ENCODE measurements around the gene DTYMK.
A peak's percentile ranks its signal among the peaks of the same experiment; 100 is the strongest.

The DTYMK gene
- 6.5 to 12.0 reads per million in 2 donors for total RNA-seq

DNA sequence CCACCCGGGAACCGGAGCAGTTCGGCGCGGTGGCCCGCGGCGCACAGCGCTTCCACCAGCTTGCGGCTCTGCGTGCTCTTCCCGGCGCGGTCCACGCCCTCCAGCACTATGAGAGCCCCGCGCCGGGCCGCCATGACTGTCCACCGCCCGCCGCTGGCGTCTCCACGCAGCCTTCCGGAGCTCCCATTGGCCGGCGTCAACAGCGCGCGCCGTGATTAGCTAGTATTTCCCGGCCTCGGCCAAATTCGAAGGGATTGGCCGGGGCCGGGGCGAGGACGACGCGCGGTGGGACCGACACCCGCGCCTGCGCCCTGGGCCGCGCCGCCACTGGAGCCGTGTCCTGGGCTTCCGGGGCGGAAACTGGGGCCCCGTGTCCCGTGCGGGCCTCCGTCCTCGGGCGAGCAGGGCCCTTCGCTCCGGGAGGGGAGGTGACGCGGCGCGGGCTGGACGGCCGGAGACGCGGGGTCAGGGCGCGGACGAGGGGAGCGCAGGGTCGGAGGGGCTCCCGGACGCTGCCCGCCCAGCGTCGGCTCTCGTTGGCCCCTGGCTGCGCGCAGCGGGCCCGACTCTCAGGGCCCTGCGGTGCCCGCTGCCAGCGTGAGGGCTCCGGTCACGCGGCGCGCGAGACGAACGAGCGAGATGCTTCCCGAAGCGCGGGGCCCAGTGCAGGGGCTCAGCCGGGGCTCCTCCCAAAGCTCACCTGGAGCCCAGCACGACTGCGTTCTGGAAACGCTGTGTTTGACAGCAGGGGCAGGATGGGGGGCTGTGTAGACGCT lies at the start of gene DTYMK:
Gene DTYMK, minus strand, starts transcription at position 166 of the 776 bp plus-strand sequence. Its CDS starts 32 bp downstream, at position 134.
- peak; percentile 93 for DNase-seq

DNA sequence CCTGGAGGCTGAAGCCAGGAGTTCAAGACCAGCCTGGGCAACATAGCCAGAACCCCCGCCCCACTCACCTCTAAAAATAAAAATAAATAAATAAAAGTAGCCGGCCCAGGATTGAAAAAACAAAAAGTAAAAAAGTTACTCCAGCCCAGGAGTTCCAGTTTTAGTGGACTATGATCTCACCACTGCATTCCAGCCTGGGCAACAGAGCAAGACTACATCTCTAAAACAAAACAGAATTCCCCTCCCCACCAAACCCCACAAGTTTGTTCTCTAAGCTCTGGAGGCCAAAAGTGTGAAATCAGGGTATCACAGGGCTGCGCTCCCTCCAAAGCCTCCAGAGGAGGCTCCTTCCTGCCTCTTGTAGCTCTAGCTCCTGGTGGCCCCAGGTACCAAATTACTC lies 49.5 kb upstream of the DTYMK start:
- DNase-seq, result no peak

DNA sequence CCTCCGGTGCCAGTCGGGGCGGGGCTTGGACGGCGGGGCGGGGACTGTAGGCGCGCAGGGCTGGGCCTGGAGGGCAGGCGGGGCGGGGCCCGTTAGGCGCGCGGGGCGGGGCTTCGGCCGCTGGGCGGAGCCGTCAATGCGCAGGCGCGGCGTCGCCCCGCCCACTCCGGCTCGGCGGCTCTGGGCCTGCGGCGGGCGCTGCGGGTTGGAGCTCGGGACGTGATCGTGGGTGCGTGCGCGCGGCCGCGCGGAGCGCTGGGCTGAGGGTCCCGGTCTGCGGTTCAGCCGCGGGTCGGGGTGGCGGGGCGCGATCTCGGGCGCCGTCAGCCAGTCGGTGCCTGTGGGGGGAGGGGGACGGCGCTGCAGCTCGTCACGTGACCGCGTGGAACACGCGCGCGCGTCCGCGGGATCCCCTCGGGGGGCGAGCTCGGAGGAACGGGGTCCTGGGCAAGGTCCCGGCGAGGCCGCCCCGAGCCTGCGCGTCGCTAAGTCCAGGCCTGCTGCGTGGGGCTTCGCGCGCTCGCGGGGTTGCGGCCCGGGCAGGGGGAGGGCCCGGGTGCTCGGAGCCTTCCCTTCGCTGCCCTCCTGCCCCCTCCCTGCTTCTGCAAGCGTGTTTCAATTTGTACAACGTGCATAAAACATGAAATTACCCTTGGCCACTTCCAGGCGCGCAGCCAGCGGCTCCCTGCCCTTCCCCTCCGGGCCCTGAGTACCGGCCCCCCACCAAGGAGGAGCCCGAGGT lies 48.0 kb upstream of the DTYMK start, which contains the start of gene D2HGDH:
Gene D2HGDH, plus strand, starts transcription at position 164 of the 742 bp plus-strand sequence. CDS start 595 bp downstream, outside the sequence.
- DNase-seq, result peak; percentile 96

- no peak for DNase-seq
Observed at GRCh38 chr2:241734208-241734466, 47.5 kb upstream of the DTYMK start.

DNA sequence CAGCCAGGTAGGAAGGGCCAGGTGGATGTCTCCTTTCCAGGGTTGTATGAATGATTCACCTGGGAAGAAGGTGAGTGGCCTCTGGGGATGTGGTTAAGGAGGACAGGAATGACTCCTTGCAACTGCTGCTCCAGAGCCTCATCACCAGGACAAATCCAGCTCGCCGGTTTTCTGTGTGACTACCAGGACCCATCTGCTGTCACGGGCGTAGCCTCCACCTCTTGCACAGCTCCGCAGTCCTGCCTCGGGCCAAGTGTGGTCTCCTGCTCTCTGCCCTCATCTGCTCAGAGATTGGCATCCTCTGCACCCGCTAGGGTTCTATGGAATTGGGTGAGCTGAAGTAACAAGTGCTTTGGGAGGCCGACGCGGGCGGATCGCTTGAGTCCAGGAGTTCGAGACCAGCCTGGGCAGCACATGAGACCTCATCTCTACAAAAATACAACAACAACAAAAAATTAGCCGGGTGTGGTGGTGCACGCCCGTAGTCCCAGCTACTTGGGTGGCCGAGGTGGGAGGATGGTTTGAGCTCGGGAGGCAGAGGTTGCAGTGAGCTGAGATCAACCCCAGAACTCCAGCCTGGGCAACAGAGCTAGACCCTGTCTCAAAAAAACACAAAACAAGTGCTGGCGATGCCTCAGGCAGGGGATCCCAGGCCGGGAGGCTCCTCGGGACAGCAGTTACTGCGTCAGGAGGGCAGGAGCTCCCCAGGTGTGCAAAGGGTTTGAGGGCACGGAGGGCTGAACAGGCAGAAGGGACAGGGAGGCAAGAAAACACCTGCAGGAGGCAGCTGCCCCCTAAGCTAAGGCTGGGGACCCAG lies 47.0 kb upstream of the DTYMK start:
- DNase-seq, result no peak

- peak; percentile 44 for DNase-seq
Observed at GRCh38 chr2:241732513-241733186, 46.0 kb upstream of the DTYMK start.

DNA sequence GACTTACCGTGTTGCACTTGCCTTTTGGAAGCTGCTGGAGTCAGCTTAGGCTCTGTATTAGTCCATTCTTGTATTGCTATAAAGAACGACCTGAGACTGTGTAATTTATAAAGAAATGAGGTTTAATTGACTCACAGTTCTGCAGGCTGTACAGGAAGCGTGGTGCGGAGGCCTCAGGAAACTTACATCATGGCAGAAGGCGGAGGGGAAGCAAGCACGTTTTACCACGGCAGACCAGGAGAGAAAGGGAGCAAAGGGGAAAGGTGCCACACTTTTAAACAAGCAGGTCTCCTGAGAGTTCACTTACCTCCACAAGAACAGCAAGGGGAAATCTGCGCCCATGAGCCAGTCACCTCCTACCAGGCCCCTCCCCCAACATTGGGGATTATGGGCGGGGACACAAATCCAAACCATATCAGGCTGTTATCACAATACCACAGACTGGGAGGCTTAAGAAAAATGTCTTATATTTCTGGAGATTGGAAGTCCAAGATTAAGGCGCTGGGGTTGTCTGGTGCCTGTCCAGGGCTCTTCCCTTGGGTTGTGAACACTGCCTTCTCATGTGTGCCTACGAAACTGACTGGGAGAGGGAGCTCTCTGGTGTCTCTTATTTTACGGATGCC lies 44.2 kb upstream of the DTYMK start:
- no peak for DNase-seq

GRCh38 chr2:241729868-241730267 lies 43.3 kb upstream of the DTYMK start:
- no peak for DNase-seq

- DNase-seq, result no peak
Observed at GRCh38 chr2:241728627-241729026, 42.0 kb upstream of the DTYMK start.

- no peak for DNase-seq
Observed at GRCh38 chr2:241728000-241728399, 41.4 kb upstream of the DTYMK start.

DNA sequence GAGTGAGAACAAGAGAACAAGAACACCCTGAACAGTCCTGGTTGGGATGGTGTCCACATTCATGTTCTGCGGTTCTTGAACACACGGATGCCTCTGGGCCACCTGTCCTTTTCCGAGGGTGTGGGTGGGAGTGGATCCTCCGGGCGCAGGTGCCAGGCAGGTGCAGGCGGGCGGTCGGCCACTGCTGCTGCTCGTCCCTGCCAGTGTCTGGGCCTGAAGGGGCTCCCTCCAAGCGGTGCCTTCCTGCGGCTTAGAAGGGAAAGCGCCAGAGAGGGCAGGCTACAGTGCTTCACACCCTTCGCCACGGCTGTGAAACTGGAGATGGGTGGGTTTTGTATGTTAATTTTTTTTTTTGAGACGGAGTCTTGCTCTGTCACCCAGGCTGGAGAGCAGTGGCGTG lies 39.8 kb upstream of the DTYMK start:
- no peak for DNase-seq

GRCh38 chr2:241724975-241725870 lies 38.6 kb upstream of the DTYMK start:
- DNase-seq, result no peak

GRCh38 chr2:241724259-241724974 lies 37.8 kb upstream of the DTYMK start:
- no peak for DNase-seq

GRCh38 chr2:241722896-241723454 lies 36.4 kb upstream of the DTYMK start:
- no peak for DNase-seq

GRCh38 chr2:241721852-241722251 lies 35.2 kb upstream of the DTYMK start:
- DNase-seq, result no peak

- DNase-seq, result no peak
Observed at GRCh38 chr2:241720560-241720959, 33.9 kb upstream of the DTYMK start.

DNA sequence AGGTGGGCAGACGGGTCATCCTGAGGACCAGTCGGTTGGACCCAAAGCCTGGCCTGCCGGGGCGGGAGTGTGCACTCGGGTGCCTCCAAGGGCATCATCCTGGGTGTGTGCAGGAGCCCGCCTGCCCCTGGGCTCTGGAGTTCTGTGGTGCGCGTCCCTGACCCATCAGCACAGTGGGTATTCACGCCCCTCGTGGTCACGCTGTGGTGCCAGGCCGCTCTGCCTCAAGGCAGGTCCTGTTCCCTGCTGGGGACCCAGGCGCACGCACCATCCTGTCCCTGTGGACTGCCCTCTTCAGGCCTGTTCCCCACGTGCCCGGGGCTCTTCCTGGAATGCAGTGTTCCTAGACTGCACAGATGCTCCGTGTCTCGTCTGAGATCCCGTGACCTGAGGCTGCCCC lies 33.5 kb upstream of the DTYMK start:
- DNase-seq, result no peak

GRCh38 chr2:241719093-241719492 lies 32.5 kb upstream of the DTYMK start:
- DNase-seq, result no peak

DNA sequence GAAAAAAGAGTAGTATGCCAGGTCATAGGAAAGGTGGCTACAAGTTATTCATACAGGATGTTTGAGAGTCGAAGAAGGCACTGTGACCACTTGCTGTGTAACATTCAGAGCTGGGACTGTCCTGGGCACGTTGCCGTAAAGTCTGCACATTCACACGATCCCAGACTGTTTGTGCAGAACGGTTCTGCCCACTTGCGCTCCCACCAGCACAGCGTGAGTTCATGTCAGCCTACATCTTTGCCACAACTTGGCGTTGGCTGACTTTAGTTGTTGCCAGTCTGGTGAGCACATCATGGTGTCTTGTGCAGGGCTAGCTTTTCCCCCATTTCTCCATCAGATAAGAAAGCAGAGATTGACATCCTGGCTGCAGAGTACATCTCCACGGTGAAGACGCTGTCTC lies 22.3 kb upstream of the DTYMK start:
- DNase-seq, result no peak

DNA sequence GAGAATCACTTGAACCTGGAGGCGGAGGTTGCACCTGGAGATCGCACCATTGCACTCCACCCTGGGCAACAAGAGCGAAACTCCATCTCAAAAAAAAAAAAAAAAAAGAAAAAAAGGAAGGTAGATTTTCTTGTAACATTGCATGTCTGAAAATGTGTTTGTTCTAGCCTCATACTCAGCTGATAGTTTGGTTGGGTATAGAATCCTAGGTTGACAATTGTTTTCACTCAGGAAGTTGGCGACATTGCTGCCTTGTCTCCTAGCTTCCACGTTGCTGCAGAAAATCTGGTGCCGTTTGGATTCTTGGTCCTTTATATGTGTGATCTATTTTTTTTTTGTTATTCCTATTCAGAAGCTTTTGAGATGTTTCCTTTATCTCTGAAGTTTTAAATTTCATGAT lies 19.9 kb upstream of the DTYMK start:
- DNase-seq, result no peak

Data from T-helper 9 cell (primary cell).